HepG2 (cell line): ENCODE results near the gene HSPA5. TPM values are rescaled to one million over a fixed set of nuclear protein-coding genes. Genes with fewer than 3 reads are reported as not detected.

ENCODE experiments used
- BHLHE40 ChIP-seq: IDR thresholded peaks from 2 replicates; pipeline ENCODE4 v1.6.1; 2011; ENCODE audit warnings: low read length, improper control_type of control experiment
- CCDC6 ChIP-seq: sonication (generic); formaldehyde crosslinking; IDR thresholded peaks from 2 replicates; pipeline ENCODE4 v1.8.1; 2022; ENCODE audit warnings: mild to moderate bottlenecking, missing genetic modification reagents, moderate library complexity
- DNMT1 ChIP-seq: sonication (generic); formaldehyde crosslinking; IDR thresholded peaks from 2 replicates; pipeline ENCODE4 v1.5.1; 2020; ENCODE audit warnings: mild to moderate bottlenecking, missing genetic modification reagents
- FUBP1 ChIP-seq: sonication (generic); formaldehyde crosslinking; IDR thresholded peaks from 2 replicates; pipeline ENCODE4 v1.5.1; 2020; ENCODE audit warnings: missing genetic modification reagents, mild to moderate bottlenecking, borderline replicate concordance
- GATA4 ChIP-seq: sonication (generic); IDR thresholded peaks from 2 replicates; pipeline ENCODE4 v1.6.1; 2016; ENCODE audit warnings: antibody characterized with exemption, low read depth, borderline replicate concordance
- GATAD1 ChIP-seq: IDR thresholded peaks from 2 replicates; pipeline ENCODE4 v1.6.1; 2016; ENCODE audit warnings: missing genetic modification reagents, missing compliant biosample characterization
- MAFK ChIP-seq, 2 experiments: IDR thresholded peaks in 1 of 2; conservative IDR thresholded peaks in 1 of 2; 2 replicates each; pipeline ENCODE4 v1.6.1; 2011; ENCODE audit warnings: improper control_type of control experiment in 2 of 2, low read length in 2 of 2
- MED8 ChIP-seq: sonication (generic); formaldehyde crosslinking; IDR thresholded peaks from 2 replicates; pipeline ENCODE4 v1.8.1; 2023; ENCODE audit warnings: mild to moderate bottlenecking, missing genetic modification reagents; ENCODE audit not compliant: insufficient replicate concordance
- MIXL1 ChIP-seq: IDR thresholded peaks from 2 replicates; pipeline ENCODE4 v1.6.1; 2016
- NFYC ChIP-seq: IDR thresholded peaks from 2 replicates; pipeline ENCODE4 v1.6.1; 2016; ENCODE audit warnings: missing genetic modification reagents, missing compliant biosample characterization
- POLR2AphosphoS5 ChIP-seq: IDR thresholded peaks from 2 replicates; pipeline ENCODE4 v1.6.1; 2012; ENCODE audit warnings: low read depth, low read length
- RFXAP ChIP-seq: sonication (generic); formaldehyde crosslinking; IDR thresholded peaks from 2 replicates; pipeline ENCODE4 v1.4.0; 2020; ENCODE audit warnings: missing genetic modification reagents, borderline replicate concordance
- SP1 ChIP-seq, 2 experiments: fragments of 450-650 bp in 1 of 2; sonication (generic) in 1 of 2; formaldehyde crosslinking in 1 of 2; IDR thresholded peaks; 2 replicates each; pipeline versions ENCODE4 v1.4.0 to v1.6.1; 2016 to 2020; ENCODE audit warnings: missing genetic modification reagents in 1 of 2
- SP4 ChIP-seq: sonication (generic); formaldehyde crosslinking; IDR thresholded peaks from 2 replicates; pipeline ENCODE4 v1.8.1; 2023; ENCODE audit warnings: mild to moderate bottlenecking, missing genetic modification reagents
- ZBTB1 ChIP-seq: sonication (generic); formaldehyde crosslinking; IDR thresholded peaks from 2 replicates; pipeline ENCODE4 v1.4.0; 2020; ENCODE audit warnings: missing genetic modification reagents, borderline replicate concordance
- ZBTB33 ChIP-seq: sonication (generic); formaldehyde crosslinking; IDR thresholded peaks from 2 replicates; pipeline ENCODE4 v1.4.0; 2020; ENCODE audit warnings: missing genetic modification reagents
- ZKSCAN1 ChIP-seq: fragments of 150-350 bp; IDR thresholded peaks from 2 replicates; pipeline ENCODE4 v1.6.1; 2014; ENCODE audit warnings: low read length
- ZNF253 ChIP-seq: sonication (generic); formaldehyde crosslinking; IDR thresholded peaks from 2 replicates; pipeline ENCODE4 v1.8.0; 2022; ENCODE audit warnings: mild to moderate bottlenecking, missing genetic modification reagents, borderline replicate concordance
- ZNF451 ChIP-seq: sonication (generic); formaldehyde crosslinking; IDR thresholded peaks from 2 replicates; pipeline ENCODE4 v1.5.0; 2020; ENCODE audit warnings: mild to moderate bottlenecking, missing genetic modification reagents
- ZNF496 ChIP-seq: sonication (generic); formaldehyde crosslinking; IDR thresholded peaks from 2 replicates; pipeline ENCODE4 v1.8.1; 2023; ENCODE audit warnings: mild to moderate bottlenecking, moderate library complexity, missing genetic modification reagents; ENCODE audit not compliant: insufficient replicate concordance
- ZNF629 ChIP-seq: sonication (generic); formaldehyde crosslinking; conservative IDR thresholded peaks from 2 replicates; pipeline ENCODE4 v1.5.0; 2020; ENCODE audit warnings: missing genetic modification reagents
- ZNF704 ChIP-seq: sonication (generic); formaldehyde crosslinking; IDR thresholded peaks from 2 replicates; pipeline ENCODE4 v1.8.1; 2023; ENCODE audit warnings: mild to moderate bottlenecking, inconsistent platforms, moderate library complexity, missing genetic modification reagents, borderline replicate concordance
- ZNF747 ChIP-seq: sonication (generic); formaldehyde crosslinking; IDR thresholded peaks from 2 replicates; pipeline ENCODE4 v1.8.1; 2023; ENCODE audit warnings: missing genetic modification reagents, mild to moderate bottlenecking, borderline replicate concordance
- ZNF773 ChIP-seq: sonication (generic); formaldehyde crosslinking; IDR thresholded peaks from 2 replicates; pipeline ENCODE4 v1.4.0; 2020; ENCODE audit warnings: missing genetic modification reagents, borderline replicate concordance
- polyA plus RNA-seq, 8 experiments: library from polyadenylated mRNA; depleted of rRNA in 3 of 8; stranded (reverse) in 7 of 8; unstranded in 1 of 8; fragments of >200 nt; fragmentation: Illumina TruSeq in 4 of 8; extraction: Trizol in 4 of 8; gene quantifications; 2 replicates each; pipeline versions ENCODE4 v1.2.1 to v1.2.3, GENCODE V29; 2011 to 2016; ENCODE audit warnings: low read depth in 4 of 8, missing spikeins in 1 of 8, mixed read lengths in 1 of 8; ENCODE audit not compliant: insufficient read depth in 1 of 8
- total RNA-seq, 5 experiments: library from RNA; depleted of rRNA; stranded (reverse); fragments of >200 nt; fragmentation: Illumina TruSeq; extraction: Trizol; gene quantifications; 2 replicates each; pipeline ENCODE4 v1.2.3, GENCODE V29; 2016; ENCODE audit warnings: low read depth in 1 of 5

The HSPA5 gene
- total and polyA plus RNA-seq, 2 of the 13 experiments (the other 11 are each of a cell fraction or from before 2014, with no cell fraction given), result 201 to 206 TPM

GRCh38 chr9:125241000-125241862, at the start of gene HSPA5 (continued):
- no peak for TF ChIP-seq ZNF496 (CRISPR knock-in tag)
- TF ChIP-seq DNMT1 (CRISPR knock-in tag), result peak; percentile 70; the same call in 1 of the 2 replicates
- TF ChIP-seq ZNF629 (CRISPR knock-in tag), result no peak
- no peak for TF ChIP-seq ZKSCAN1
- no peak for TF ChIP-seq MAFK (conservative IDR thresholded peaks at IDR 0.05 in 1 of 2, IDR thresholded peaks at IDR 0.05 in 1 of 2; ENCODE audit: low read length in 2 of 2)
- no peak for TF ChIP-seq ZNF253 (CRISPR knock-in tag)
- TF ChIP-seq FUBP1 (CRISPR knock-in tag), result 0 out of 2 replicates have a peak, but pooled peaks have one; percentile 51
- TF ChIP-seq POLR2AphosphoS5, result peak; percentile 93
- peak; percentile 94 for TF ChIP-seq NFYC (CRISPR knock-in tag)
- TF ChIP-seq SP4 (CRISPR knock-in tag), result peak; percentile 64
- 0 out of 2 replicates have a peak, but pooled peaks have one; percentile 26 for TF ChIP-seq ZNF451 (CRISPR knock-in tag)
- TF ChIP-seq GATA4, result peak; percentile 73
- TF ChIP-seq RFXAP (CRISPR knock-in tag), result peak; percentile 89
- TF ChIP-seq ZBTB33 (CRISPR knock-in tag), result no peak
- no peak for TF ChIP-seq SP1 (IDR thresholded peaks at IDR 0.05)
- peak; percentile 45 for TF ChIP-seq SP1 (CRISPR knock-in tag; IDR thresholded peaks at IDR 0.05)
- TF ChIP-seq ZNF704 (CRISPR knock-in tag), result peak; percentile 39; the same call in 1 of the 2 replicates
- peak; percentile 23; the same call in 1 of the 2 replicates for TF ChIP-seq MIXL1 (CRISPR knock-in tag)
- TF ChIP-seq GATAD1, result peak; percentile 89
- peak; percentile 92; the same call in 1 of the 2 replicates for TF ChIP-seq ZNF773 (CRISPR knock-in tag)
- TF ChIP-seq MED8 (CRISPR knock-in tag), result peak; percentile 52
- no peak for TF ChIP-seq ZBTB1
- peak; percentile 95 for TF ChIP-seq ZNF747 (CRISPR knock-in tag)
- TF ChIP-seq BHLHE40, result peak; percentile 5; the same call in 1 of the 2 replicates
- 0 out of 2 replicates have a peak, but pooled peaks have one; percentile 50 for TF ChIP-seq CCDC6
